ENCODE measurements around the gene PEX5. TPM values are rescaled to one million over a fixed set of nuclear protein-coding genes. Genes with fewer than 3 reads are reported as not detected.

PEX5 gene
- total RNA-seq, 2 experiments from 2014 or later: 54.4 to 99.9 TPM

- H3K4me2 ChIP-seq (ENCODE audit: low read length): no peak overlapping the region
- no peaks in the 10 kb centered on the region for H3K9me2 ChIP-seq (ENCODE audit: insufficient read depth, low read length)
- no peak for TF ChIP-seq EZH2phosphoT487 (IDR thresholded peaks at IDR 0.05; ENCODE audit: borderline replicate concordance, low read depth, low read length)
- TF ChIP-seq, protein P1, sequence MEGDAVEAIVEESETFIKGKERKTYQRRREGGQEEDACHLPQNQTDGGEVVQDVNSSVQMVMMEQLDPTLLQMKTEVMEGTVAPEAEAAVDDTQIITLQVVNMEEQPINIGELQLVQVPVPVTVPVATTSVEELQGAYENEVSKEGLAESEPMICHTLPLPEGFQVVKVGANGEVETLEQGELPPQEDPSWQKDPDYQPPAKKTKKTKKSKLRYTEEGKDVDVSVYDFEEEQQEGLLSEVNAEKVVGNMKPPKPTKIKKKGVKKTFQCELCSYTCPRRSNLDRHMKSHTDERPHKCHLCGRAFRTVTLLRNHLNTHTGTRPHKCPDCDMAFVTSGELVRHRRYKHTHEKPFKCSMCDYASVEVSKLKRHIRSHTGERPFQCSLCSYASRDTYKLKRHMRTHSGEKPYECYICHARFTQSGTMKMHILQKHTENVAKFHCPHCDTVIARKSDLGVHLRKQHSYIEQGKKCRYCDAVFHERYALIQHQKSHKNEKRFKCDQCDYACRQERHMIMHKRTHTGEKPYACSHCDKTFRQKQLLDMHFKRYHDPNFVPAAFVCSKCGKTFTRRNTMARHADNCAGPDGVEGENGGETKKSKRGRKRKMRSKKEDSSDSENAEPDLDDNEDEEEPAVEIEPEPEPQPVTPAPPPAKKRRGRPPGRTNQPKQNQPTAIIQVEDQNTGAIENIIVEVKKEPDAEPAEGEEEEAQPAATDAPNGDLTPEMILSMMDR (conservative IDR thresholded peaks at IDR 0.05; ENCODE audit: low read length): no peak
- ChIA-PET POLR2A (interaction anchor here (0.6 to 1.3 kb wide), 6 partner anchors 11 to 764 kb away, joined by 3 to 6 read pairs (median 4); partner anchors contain the start of gene CLSTN3), CTCF (ENCODE audit: unreplicated experiment) (no interaction called here)
- peaks cover 20% of the 10 kb centered on the region for H3K4me1 ChIP-seq (ENCODE audit: insufficient read depth, low read length, poor library complexity, severe bottlenecking)
- H3K36me3 ChIP-seq (ENCODE audit: insufficient read depth, low read length): peaks cover 60% of the 10 kb centered on the region
- H3K27ac ChIP-seq (ENCODE audit: low read depth, low read length, poor library complexity, severe bottlenecking): no peak overlapping the region
- H2AFZ ChIP-seq (ENCODE audit: low read length): no peak overlapping the region
- no peaks in the 10 kb centered on the region for H3K9me3 ChIP-seq (ENCODE audit: low read length)
- peaks cover 37% of the 10 kb centered on the region; the same call in 1 of the 2 replicates for H3K79me2 ChIP-seq (ENCODE audit: insufficient read depth, low read depth, low read length)
- no peak overlapping the region for H3K4me3 ChIP-seq (ENCODE audit: low read depth, low read length, poor library complexity, severe bottlenecking)
- DNase-seq (ENCODE audit: low spot score): no peak
- intact Hi-C loops (cut with micrococcal nuclease; ENCODE audit: unreplicated experiment): loop anchor here (5.0 kb wide), 2 partner anchors 321 to 889 kb away; partner anchors contain the start of genes NECAP1 and SPSB2
- BruUV-seq (replicated peaks): no TSS peak
- H4K20me1 ChIP-seq (ENCODE audit: insufficient read depth, low read length): no peaks in the 10 kb centered on the region; the same call in 1 of the 2 replicates
Measured at GRCh38 chr12:7193674-7194073, 4.2 kb downstream of the PEX5 start.

DNA sequence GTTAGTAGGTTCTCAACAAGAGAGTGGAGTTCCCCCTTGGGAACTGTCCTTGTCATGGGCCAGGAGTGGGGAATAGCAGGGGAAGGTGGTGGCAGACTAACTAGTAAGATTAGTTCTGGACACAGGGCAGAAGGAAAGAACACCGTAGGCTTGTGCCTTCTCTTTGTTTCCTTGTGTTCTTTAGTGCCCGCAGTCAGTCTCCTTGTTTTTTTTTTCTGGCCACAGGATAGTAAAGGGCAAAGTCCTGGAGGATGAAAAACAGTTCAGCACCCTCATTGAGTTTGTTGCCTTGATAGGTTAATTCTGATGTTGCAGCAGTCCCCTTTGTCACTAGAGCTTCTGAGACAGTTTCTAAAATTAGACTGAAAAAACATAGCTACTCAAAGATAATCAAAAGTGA, 8.4 kb downstream of the PEX5 start:
- intact Hi-C loops (cut with micrococcal nuclease; ENCODE audit: unreplicated experiment): no loop called here
- H3K9me3 ChIP-seq (ENCODE audit: low read length): no peaks in the 10 kb centered on the region
- BruUV-seq (replicated peaks): no TSS peak
- H3K27ac ChIP-seq (ENCODE audit: low read depth, low read length, poor library complexity, severe bottlenecking): no peak overlapping the region
- TF ChIP-seq, protein P1 (conservative IDR thresholded peaks at IDR 0.05; ENCODE audit: low read length): no peak
- TF ChIP-seq EZH2phosphoT487 (IDR thresholded peaks at IDR 0.05; ENCODE audit: borderline replicate concordance, low read depth, low read length): no peak
- H3K4me2 ChIP-seq (ENCODE audit: low read length): no peak overlapping the region
- peaks cover 9% of the 10 kb centered on the region; the same call in 1 of the 2 replicates for H3K79me2 ChIP-seq (ENCODE audit: insufficient read depth, low read depth, low read length)
- H3K4me3 ChIP-seq (ENCODE audit: low read depth, low read length, poor library complexity, severe bottlenecking): no peak overlapping the region
- CTCF ChIA-PET (ENCODE audit: unreplicated experiment): no interaction called here
- DNase-seq (ENCODE audit: low spot score): no peak
- no peaks in the 10 kb centered on the region; the same call in 1 of the 2 replicates for H4K20me1 ChIP-seq (ENCODE audit: insufficient read depth, low read length)
- H3K4me1 ChIP-seq (ENCODE audit: insufficient read depth, low read length, poor library complexity, severe bottlenecking): no peaks in the 10 kb centered on the region
- no peaks in the 10 kb centered on the region for H3K9me2 ChIP-seq (ENCODE audit: insufficient read depth, low read length)
- POLR2A ChIA-PET: no interaction called here
- peaks cover 71% of the 10 kb centered on the region for H3K36me3 ChIP-seq (ENCODE audit: insufficient read depth, low read length)
- H2AFZ ChIP-seq (ENCODE audit: low read length): no peak overlapping the region

GRCh38 chr12:7203109-7203508, 13.6 kb downstream of the PEX5 start:
- Histone ChIP-seq H3K9me3 (ENCODE audit: low read length) (no peaks in the 10 kb centered on the region), H3K4me1 (ENCODE audit: insufficient read depth, low read length, poor library complexity, severe bottlenecking) (peaks cover 24% of the 10 kb centered on the region), H4K20me1 (ENCODE audit: insufficient read depth, low read length) (no peaks in the 10 kb centered on the region), H3K9me2 (ENCODE audit: insufficient read depth, low read length) (no peaks in the 10 kb centered on the region), H3K4me3 (ENCODE audit: low read depth, low read length, poor library complexity, severe bottlenecking) (no peak overlapping the region), H3K79me2 (ENCODE audit: insufficient read depth, low read depth, low read length) (no peaks in the 10 kb centered on the region), H3K36me3 (ENCODE audit: insufficient read depth, low read length) (peaks cover 87% of the 10 kb centered on the region), H3K4me2 (ENCODE audit: low read length) (no peak overlapping the region), H3K27ac (ENCODE audit: low read depth, low read length, poor library complexity, severe bottlenecking) (no peak overlapping the region), H2AFZ (ENCODE audit: low read length) (no peak overlapping the region)
- BruUV-seq (replicated peaks): no TSS peak
- no peak for TF ChIP-seq EZH2phosphoT487 (IDR thresholded peaks at IDR 0.05; ENCODE audit: borderline replicate concordance, low read depth, low read length)
- TF ChIP-seq, protein P1 (conservative IDR thresholded peaks at IDR 0.05; ENCODE audit: low read length): no peak
- ChIA-PET POLR2A (interaction anchor here (0.6 kb wide), 2 partner anchors 345 to 677 kb away, joined by 3 read pairs; no protein-coding TSS in a partner anchor), CTCF (ENCODE audit: unreplicated experiment) (no interaction called here)
- intact Hi-C loops (cut with micrococcal nuclease; ENCODE audit: unreplicated experiment): no loop called here
- no peak for DNase-seq (ENCODE audit: low spot score)

Data from OCI-LY7 (cell line).